NCI-H1105 treated with DMSO at 0.1 percent for 48 hours (cell line): ENCODE data around the gene PLPP3.

Experiments used
- DNase-seq: peaks from one replicate; lab custom pipeline; 2025; lab: John Stamatoyannopoulos, UW

The PLPP3 gene

DNA sequence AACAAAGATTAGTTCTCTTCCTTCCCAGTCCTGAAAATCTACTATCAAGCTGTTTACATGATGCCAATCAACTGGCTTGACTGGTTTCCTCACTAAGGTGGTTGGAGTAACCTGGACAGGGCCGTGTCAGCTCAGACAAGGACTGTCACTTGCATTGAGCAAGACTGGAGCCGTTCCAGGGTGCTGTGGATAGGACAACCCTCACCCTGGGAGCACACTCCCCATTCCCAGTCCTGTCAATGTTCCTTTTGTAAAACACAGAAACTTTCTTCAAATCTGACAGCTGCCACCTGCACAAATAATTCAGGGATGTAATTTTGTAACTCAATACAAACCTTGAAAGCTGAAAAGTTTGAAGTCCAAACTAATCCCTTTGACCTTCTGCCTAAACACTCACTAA lies 31.4 kb downstream of the PLPP3 start:
- no peak for DNase-seq

DNA sequence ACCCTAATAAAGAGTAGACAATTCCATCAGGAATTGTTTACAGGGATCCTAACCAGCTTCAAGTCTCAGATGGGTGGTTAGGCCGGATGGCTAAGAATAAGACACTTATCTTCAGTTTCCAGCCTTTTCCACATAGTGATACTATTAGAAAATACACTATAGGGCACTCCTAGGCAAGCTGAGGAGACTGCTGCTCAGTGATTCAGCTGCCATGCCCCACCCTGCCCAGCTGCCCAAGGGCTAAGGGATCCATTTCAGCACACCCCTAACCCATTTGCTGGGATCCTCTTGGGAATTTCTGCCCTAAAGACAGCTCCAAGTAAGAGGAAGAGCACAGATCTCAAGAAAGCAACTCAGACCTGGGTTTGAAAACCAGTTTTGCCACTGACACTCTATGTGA lies 31.9 kb downstream of the PLPP3 start:
- no peak for DNase-seq

DNA sequence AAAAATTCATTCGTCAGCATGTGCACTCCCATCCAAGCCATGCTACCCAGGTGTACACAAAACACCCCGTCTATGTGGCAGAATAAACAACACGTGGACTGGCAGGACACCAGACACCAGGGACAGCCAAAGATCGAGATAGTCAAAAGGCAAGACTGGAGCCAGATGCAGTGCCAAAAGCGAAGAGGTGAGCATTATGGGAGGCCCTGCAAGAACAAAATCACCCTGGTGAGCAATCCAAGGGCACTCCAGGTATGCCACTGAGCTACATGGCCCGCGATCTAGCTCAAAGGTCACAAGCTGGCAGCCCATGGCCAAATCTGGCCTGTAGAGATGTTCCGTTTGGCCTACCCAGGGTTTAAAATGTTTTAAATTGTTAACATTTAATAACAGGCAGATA lies 33.7 kb downstream of the PLPP3 start:
- no peak for DNase-seq

DNA sequence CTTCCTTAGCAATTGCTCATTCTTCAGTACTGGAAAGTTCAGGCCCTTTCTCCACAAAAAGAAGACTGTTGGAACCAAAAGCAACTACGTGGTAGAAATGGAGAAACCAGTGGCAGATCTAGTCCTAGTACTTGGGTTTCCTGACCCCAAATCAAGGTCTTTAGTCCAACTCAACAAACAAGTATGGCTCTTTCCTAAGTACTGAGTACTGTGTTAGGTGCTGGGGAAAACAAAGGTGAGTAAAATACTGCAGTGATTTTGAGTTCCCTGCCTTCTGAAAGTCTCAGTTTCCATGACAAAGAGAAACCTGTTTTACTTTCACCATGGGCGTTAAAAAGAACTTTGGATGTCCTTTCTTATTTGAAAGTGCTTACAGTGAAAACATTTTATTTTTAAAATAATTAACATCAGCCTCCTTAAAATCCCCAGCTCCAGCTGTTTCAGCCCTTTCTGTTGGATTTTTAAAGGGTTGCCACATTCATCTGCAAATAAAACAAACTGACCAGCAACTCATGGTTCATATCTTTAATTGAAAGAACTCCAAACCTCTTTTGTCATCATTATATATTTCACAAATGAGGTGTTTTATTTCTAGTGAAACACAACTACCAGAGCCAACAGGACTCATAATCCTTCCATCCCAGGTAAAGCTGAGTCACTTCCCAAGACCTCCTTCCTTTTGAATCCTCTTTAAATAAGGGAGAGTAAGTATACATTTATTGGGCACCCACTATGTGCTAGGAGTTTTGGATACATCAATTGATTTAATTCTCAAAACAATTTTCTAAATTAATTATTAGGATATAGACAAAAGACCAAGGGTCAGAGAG lies 35.4 kb downstream of the PLPP3 start:
- no peak for DNase-seq

DNA sequence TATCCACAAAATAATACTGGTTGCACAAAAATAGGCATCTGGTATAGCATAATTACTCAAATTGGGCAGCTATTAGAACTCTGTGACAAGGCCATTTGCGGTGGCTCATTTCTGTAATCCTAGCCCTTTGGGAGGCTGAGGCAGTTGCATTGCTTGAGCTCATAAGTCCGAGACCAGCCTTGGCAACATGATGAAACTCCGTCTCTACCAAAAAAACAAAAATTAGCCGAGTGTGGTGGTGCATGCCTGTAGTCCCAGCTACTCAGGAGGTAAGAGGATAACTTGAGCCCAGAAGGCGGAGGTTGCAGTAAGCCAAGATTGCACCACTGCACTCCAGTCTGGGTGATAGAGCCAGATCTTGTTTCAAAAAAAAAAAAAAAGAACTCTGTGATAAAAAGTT lies 36.7 kb downstream of the PLPP3 start:
- DNase-seq, result no peak

DNA sequence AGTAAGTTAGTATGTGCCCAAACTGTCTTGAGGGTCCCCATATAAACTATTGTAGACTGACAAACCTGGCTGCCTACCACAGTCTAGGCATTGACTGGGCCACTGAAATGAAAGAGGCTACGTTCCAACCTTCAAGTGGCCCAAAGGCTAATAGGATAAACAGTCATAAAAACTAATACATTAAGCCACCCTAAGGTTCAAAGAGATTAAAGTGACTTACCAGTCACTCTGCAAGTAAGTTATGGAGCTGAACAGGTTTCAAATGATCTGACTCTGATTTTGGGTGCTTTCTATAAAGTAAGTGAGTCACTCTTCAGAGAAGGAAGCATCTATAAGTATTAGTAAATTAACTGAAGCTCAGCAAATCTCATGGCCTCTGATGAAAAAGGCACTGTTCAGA lies 38.0 kb downstream of the PLPP3 start:
- DNase-seq, result no peak

DNA sequence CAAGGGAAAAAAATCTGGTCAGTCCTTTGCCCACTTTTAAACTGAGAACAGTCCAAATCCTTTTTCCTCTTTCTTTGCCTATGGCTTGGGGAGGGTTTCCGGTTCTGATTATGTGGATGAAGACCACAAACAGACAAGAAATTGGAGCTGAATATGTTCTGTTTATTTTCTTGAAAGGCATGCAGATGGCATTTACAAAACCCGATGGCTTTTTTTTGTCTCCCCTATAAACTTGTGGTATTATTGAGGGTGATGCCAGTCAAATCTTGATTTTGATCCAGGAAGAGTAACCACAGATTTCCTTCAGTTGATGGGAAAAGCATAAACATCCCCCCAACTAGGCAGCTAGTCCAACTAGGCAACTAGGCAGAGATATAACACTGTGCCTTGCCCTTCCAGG lies 38.9 kb downstream of the PLPP3 start:
- no peak for DNase-seq

DNA sequence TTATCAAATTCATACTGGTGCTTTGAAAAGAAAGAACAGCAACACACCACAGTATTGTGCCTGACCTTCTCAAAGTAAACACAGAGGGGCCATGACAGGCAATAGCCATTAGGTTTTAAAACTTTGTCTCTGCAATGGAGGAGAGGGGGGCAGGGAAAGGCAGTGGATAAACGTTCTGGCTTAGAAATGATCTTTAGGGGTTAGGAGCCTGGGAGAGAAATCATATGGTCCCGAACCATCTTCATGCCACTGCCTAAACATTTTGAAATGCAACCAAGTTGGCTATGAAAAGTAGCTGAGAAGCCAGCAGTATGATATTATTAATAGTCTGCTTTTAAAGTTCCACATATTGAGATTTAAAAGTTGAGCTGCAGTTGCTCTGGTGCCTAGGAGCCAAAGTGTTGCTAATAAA lies 39.8 kb downstream of the PLPP3 start:
- no peak for DNase-seq

DNA sequence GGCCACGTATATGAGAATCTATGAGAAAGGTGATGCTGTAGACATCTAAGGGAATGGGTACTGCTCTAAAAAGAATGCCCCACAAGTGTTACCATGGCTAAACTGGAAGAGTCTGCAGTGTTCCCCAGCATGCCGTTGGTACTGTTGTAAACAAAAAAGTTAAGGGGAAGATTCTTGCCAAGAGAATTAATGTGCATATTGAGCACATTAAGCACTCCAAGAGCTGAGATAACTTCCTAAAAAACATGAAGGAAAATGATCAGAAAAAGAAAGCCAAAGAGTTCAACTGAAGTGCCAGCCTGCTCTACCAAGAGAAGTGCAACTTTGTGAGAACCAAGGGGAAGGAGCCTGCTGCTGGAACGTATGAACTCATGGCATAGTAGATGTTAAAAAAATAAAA lies 40.8 kb downstream of the PLPP3 start:
- DNase-seq, result no peak

DNA sequence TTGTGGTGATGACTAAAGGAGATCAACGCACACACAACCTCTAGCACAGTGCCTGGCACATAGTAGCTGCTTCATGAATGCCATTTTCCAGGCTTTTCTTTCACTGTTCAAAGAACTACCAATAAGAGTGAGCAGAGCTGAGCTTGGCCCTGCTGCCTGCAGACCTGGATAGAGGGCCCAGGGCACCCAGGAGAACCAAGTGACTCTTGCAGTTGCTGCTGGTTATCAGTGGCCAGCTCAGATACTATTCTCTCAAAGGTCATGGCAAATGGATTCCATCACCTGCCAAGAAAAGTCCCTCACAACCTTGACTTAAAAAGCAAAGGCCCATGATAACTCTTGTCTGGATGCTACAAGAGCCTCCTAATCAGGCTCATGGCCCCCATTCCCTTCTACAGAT lies 41.7 kb downstream of the PLPP3 start:
- DNase-seq, result no peak

DNA sequence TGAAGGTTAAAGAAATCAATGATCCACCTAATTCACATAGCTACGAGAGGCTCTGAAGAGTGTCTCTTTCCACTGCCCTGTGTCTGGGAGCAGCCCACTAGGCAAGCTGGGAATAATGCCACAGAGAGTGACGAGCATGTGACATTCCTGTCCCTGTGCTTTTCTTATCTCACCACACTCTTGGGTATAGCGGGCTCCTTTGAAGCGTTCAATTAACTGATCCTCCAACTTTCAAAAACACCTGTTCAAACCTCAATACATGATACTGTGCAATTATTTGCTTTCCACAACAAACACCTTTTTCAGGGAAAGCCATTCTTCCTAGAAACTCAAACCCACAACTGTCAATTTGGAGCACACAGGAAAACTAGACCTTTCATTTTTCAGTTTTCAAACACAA lies 43.4 kb downstream of the PLPP3 start:
- DNase-seq, result peak; percentile 76

DNA sequence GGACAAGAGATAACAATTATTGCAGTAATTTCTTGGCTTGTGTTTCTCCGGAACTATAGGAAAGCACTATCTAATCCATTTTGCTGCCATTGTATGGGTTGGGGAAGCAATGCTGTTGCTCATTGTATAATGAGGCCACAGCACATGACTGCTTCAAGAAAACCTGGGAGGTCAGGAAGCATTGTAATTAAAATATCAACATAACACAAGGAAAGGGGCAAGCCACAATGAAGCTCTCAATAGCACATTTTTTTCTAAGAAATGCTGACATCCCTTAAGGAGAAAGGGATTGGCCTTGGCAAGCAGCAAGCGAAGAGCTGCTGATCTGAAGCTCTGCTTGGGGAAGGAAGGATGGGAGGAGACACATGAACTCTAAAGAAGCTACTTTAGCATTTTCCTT lies 44.0 kb downstream of the PLPP3 start:
- DNase-seq, result no peak

DNA sequence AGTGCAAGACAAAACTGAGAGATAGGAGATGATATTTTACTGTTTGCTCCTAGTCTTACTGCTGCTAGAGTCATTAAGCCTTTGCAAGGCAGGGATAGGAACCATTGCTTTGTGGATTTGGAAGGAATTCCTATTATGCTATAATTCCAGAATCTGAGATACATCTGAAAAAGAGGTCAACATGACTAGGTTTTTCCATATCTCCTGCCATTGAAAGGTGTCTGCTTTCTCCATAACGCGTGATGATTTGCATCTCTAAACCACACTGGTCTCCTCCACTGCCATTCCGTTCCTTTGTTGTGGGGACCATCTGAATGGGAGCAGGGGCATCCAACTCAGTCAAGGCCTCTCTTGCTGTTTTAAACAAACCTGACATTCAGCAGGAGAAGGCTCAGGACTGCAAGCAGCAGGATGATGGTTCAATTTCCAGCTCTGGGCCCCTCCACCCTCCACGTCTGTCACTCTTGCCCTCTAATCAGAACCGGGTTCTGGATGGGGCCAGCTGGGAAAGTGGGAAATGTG lies 45.2 kb downstream of the PLPP3 start:
- DNase-seq, result no peak

DNA sequence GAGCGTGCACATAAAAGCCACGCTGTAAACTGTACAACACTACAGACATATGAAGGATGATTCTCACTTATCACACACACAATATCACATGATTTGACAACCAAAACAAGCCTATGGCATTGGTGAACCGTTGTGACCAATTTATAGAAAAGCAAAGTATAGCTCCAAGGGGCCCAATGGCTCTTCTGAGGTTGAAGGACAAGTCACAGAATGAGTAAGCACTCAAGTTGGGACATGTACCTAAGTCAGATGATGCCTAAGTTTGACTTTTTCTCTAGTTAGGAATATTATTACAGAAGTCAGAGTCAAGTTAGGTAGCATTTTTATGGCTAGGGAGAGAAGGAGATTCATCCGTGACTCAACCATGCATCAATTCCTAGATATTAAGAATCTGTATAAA lies 45.7 kb downstream of the PLPP3 start:
- DNase-seq, result no peak

DNA sequence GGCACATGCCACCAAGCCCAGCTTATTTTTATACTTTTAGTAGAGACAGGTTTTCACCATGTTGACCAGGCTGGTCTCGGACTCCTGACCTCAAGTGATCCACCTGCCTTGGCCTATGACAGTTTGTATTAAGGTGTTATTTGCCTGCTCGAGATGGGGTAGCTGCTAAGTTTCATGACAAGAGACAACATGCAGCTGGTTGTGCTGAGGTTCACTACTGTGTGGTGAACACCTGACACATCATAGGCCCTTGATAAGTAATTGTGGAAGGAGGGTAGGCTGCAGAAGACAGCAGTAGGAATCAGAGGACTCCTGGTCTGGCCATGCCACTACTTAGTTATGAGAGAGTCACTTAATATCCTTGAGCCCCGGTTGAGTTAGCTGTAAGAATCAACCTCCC lies 46.2 kb downstream of the PLPP3 start:
- no peak for DNase-seq

DNA sequence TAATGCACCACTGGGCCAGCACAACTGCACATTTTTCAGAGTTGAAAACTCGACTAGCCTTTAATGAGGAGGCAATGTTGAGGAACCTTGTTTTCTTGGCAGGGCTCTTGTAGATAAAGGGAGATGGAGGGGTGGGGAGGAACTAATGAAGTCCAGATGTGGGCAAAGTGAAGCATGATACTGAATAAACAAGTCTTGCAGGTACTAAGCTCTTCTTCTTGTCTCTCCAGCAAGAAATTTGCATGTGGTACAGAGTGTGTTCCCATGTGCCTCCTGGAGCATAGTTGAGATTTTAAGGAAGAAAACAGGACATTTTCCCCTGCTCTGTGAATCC lies 47.0 kb downstream of the PLPP3 start:
- DNase-seq, result no peak

DNA sequence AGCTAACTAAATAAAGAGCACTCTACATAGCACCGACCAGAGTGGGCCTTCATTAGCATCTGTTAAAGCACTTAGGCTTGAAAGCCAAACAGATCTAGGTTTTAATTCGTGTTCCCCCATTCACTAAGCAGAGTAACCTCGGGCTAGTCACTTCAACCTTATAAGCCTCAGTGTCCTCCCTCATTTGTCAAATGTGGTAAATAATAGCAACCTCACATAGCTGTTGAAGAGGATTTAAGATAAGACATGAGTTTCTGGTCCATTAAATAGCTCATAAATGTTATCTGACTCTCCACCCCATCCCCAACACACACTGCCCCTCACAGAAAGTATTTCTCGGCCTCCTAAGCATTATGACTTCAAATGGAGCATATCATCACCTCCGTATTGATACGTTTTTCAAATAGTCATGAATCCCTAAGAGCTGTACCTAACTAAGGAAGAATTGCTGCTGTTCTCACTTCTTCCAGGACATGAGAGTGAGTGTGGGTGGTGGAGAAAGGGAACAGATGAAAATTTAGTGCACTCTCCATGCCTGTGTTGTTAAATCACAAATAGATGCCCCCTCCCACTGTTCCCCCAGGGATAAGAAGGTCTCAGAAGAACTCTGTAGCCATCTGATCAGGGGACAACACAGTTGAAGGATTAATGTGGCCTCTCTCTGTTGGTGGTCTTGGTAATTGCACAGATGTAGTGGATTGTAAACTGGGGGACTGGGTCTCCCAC lies 47.6 kb downstream of the PLPP3 start:
- no peak for DNase-seq

DNA sequence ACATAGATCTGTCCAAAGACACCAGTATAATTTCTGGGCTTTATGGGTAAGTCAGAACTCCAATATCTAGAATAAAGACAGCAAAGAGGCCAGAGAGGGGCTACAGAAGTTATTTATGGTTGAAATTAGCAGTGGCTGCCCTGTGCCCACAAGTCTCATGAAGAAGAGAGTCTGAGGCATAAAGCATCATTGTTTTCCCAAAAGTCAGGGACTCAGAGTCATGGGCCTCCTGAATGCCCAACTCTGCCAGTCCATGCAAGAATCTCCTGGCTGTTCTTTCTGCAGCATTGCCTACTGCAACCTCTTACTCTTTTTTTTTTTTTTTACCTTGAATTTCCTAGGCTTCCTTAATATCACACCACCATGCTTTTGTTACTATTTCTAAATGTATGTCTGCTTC lies 49.6 kb downstream of the PLPP3 start:
- DNase-seq, result no peak

DNA sequence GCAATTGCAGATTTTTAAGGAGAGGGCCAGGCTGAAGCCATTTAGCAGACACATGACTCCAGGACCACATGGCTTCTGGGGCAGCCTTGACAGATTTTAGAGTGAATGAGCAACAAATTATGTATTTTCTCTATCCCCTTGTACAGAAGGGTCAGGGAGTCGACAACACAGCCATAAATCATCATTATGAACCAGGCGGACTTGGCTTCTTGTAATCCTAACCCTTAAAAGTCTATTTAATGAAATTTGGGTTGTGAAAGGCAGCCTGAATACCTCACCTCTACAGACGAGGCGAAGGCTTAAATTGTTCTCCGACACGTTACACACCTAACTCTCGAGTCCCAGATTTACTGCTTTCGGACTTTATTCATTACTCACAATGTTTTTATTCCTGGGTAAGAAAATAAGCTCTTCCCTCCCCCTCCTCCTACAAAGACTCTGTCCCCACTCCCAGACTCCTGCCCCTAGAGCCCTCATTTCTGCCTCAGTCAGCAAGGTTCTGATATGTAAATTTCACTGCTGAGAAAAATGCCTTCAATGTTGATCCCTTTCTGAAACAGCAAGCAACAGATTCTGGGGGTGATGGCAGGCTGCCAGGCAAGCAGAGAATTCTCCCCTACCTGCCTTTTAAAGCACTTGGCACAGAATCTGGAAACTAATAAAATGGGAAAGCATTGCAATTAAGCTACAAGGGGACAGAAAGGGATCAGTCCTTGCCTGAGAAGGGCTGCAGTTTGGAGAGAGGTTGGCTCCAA lies 51.6 kb downstream of the PLPP3 start:
- peak; percentile 98 for DNase-seq

DNA sequence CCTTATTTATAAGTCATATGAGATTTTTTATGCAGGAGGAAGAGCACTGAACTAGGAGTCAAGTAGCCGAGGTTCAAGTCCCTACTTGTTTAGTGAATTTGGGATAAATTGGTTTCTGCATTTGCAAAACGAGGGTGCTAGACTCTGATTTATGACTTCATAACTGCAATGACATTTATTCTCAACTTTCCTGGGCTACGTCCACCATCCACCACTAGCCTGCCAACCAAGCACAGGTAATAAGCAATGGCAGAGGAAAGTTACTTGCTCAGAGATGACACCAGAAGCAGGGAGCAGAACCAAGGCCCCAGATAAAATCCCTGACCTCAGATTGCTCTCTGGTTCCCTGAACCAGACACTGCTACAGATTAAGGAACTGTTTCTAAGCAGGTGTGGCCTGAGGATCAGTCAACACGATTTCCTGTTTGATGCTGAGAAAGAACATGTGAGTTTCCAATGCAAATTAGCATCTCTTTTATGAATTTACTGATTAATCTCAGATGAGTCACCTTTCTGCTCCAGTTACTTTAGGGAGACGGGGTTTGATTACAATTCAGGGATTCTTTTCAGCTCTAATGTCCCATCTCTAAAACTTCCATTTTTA lies 52.7 kb downstream of the PLPP3 start:
- DNase-seq, result no peak

DNA sequence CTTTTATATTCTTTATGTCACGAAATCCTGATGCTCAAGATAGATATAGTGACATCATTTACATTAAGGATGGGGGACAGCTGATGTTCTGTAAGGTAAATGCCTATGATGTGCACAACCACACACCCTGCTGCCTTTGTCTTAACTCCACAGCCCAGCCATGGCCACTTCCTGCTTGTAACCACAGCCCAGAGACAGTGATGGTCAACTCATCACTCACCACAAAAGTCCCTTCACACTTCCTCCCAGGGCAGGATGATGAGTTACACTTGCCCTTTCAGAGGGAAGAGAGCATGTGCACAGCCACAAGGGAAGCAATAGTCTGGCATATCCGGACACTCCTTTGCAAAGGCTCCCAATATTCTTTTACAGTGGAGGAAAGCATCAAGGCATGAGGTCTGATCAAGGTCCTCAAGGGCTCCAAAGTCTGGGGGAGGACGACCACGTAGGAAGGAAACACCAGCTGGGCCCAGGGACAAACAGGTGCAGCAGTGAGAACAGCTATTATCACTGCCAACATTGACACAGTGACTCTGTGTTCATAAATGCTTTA lies 53.8 kb downstream of the PLPP3 start:
- no peak for DNase-seq

DNA sequence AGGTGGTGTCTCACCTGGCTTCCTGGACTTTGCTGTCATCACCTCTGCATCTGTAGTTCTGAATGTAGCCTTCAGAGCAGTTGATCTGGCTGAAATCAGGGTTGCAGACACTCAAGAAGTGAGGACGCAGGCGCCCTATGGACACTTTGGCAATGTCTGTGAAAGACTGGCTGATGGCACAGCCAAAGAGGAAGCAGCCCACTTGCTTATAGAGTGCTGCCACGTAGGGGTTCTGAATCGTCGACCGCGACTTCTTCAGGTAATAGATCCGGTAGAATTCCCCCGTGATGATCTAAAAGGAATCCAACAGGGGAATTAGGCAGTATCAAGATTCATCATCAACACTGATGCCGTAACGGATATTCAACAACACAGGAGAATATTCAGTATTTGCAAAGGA lies 55.1 kb downstream of the PLPP3 start:
- no peak for DNase-seq
